Panc1 (cell line): ENCODE measurements around the gene SPAG5.

Experiments
- POLR2AphosphoS5 ChIP-seq: IDR thresholded peaks from 2 replicates; pipeline ENCODE4 v1.6.1; 2012; ENCODE audit warnings: mild to moderate bottlenecking, low read depth, low read length, moderate library complexity
- TF ChIP-seq, protein P1 (sequence below), 2 experiments: IDR thresholded peaks; 2 replicates each; pipeline ENCODE4 v1.6.1; 2011 to 2012; ENCODE audit warnings: low read depth in 2 of 2, control low read depth in 1 of 2, low read length in 1 of 2, mild to moderate bottlenecking in 1 of 2, moderate library complexity in 1 of 2; ENCODE audit not compliant: insufficient read depth in 1 of 2
- TF ChIP-seq, protein P2 (sequence below): fragments of 450-650 bp; IDR thresholded peaks from 2 replicates; pipeline ENCODE4 v1.5.1; 2017; ENCODE audit warnings: mild to moderate bottlenecking

DNA sequence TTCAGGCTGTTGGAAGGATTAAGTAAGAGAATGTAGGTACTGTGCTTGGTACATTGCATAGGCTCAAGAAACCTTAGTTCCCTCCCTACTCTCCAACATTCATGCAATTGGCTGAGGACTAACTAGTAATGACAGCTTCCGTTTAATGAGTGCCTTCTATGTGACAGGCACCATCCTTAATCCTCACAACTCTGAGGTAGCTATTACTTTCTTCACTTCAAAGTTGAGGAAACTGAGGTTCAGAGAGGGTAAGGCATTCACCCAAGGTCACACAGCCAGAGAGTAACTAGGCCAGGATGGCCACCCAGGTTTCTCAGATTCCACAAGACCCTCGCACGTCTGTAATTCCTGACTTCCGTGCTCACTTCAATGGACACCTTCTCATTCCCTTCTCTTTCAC lies 68.6 kb downstream of the SPAG5 start:
- TF ChIP-seq, protein P1, sequence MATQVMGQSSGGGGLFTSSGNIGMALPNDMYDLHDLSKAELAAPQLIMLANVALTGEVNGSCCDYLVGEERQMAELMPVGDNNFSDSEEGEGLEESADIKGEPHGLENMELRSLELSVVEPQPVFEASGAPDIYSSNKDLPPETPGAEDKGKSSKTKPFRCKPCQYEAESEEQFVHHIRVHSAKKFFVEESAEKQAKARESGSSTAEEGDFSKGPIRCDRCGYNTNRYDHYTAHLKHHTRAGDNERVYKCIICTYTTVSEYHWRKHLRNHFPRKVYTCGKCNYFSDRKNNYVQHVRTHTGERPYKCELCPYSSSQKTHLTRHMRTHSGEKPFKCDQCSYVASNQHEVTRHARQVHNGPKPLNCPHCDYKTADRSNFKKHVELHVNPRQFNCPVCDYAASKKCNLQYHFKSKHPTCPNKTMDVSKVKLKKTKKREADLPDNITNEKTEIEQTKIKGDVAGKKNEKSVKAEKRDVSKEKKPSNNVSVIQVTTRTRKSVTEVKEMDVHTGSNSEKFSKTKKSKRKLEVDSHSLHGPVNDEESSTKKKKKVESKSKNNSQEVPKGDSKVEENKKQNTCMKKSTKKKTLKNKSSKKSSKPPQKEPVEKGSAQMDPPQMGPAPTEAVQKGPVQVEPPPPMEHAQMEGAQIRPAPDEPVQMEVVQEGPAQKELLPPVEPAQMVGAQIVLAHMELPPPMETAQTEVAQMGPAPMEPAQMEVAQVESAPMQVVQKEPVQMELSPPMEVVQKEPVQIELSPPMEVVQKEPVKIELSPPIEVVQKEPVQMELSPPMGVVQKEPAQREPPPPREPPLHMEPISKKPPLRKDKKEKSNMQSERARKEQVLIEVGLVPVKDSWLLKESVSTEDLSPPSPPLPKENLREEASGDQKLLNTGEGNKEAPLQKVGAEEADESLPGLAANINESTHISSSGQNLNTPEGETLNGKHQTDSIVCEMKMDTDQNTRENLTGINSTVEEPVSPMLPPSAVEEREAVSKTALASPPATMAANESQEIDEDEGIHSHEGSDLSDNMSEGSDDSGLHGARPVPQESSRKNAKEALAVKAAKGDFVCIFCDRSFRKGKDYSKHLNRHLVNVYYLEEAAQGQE (IDR thresholded peaks at IDR 0.05; ENCODE audit: insufficient read depth in 1 of 2, low read depth in 2 of 2, low read length in 1 of 2): no peak
- TF ChIP-seq, protein P2, sequence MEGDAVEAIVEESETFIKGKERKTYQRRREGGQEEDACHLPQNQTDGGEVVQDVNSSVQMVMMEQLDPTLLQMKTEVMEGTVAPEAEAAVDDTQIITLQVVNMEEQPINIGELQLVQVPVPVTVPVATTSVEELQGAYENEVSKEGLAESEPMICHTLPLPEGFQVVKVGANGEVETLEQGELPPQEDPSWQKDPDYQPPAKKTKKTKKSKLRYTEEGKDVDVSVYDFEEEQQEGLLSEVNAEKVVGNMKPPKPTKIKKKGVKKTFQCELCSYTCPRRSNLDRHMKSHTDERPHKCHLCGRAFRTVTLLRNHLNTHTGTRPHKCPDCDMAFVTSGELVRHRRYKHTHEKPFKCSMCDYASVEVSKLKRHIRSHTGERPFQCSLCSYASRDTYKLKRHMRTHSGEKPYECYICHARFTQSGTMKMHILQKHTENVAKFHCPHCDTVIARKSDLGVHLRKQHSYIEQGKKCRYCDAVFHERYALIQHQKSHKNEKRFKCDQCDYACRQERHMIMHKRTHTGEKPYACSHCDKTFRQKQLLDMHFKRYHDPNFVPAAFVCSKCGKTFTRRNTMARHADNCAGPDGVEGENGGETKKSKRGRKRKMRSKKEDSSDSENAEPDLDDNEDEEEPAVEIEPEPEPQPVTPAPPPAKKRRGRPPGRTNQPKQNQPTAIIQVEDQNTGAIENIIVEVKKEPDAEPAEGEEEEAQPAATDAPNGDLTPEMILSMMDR: no peak
- TF ChIP-seq POLR2AphosphoS5: no peak
